Kidney (tissue), 14 donors: ENCODE measurements around the gene MRPL49. TPM values are rescaled to one million over a fixed set of nuclear protein-coding genes. Genes with fewer than 3 reads are reported as not detected.

Experiments used
- DNase-seq, 5 donors: peaks; one replicate each; pipeline ENCODE4 v3.0.0-alpha.2; 2013 to 2020
- FAIRE-seq: peaks from 2 replicates; lab custom pipeline; 2012; peaks lifted over from hg19 to GRCh38; lab: Jason Lieb, UNC
- H3K27ac ChIP-seq, 2 donors: one replicate each; pipeline ENCODE4 v1.7.0; 2013; ENCODE audit warnings: low read depth in 2 of 2, low read length in 2 of 2, inconsistent platforms in 1 of 2
- H3K27me3 ChIP-seq: one replicate; pipeline ENCODE4 v1.7.1; 2013; ENCODE audit warnings: low read length, inconsistent platforms; ENCODE audit not compliant: control insufficient read depth, insufficient read depth
- H3K36me3 ChIP-seq, 3 donors: one replicate each; pipeline versions ENCODE4 v1.7.0 to v1.7.1; 2013; ENCODE audit warnings: low read length in 3 of 3, control low read depth in 1 of 3, inconsistent platforms in 1 of 3; ENCODE audit not compliant: insufficient read depth in 3 of 3, control insufficient read depth in 2 of 3
- H3K4me1 ChIP-seq, 3 donors: one replicate each; pipeline versions ENCODE4 v1.7.0 to v1.7.1; 2013; ENCODE audit warnings: low read length in 3 of 3, inconsistent platforms in 1 of 3, low read depth in 1 of 3; ENCODE audit not compliant: control insufficient read depth in 2 of 3, insufficient read depth in 2 of 3
- H3K4me3 ChIP-seq, 3 donors: one replicate each; pipeline versions ENCODE4 v1.7.0 to v1.8.1; 2013; ENCODE audit warnings: low read length in 3 of 3, control low read depth in 1 of 3, inconsistent platforms in 1 of 3
- H3K9ac ChIP-seq, 3 donors: one replicate each; pipeline versions ENCODE4 v1.7.0 to v1.7.1; 2013; ENCODE audit warnings: low read length in 3 of 3, control low read depth in 1 of 3, inconsistent platforms in 1 of 3
- H3K9me3 ChIP-seq, 3 donors: one replicate each; pipeline versions ENCODE4 v1.7.0 to v1.7.1; 2013; ENCODE audit warnings: low read length in 3 of 3, control low read depth in 1 of 3, inconsistent platforms in 1 of 3; ENCODE audit not compliant: control insufficient read depth in 2 of 3, insufficient read depth in 1 of 3
- CTCF ChIP-seq: IDR thresholded peaks from 3 replicates; pipeline ENCODE4 v1.5.1; 2012; ENCODE audit warnings: mild to moderate bottlenecking, moderate library complexity, borderline replicate concordance; ENCODE audit not compliant: insufficient read depth; ENCODE audit errors: extremely low read depth
- intact Hi-C: fragments of 100-400 bp; cut with DNase I; formaldehyde crosslinking; loops from one replicate; pipeline ENCODE4 v1.11.1; 2022
- polyA plus RNA-seq: library from polyadenylated mRNA; stranded (reverse); fragments of 350-450 nt; fragmentation: Illumina TruSeq; extraction: RNeasy Lipid Tissue Mini Kit (QIAGEN cat#74804); gene quantifications from one replicate; pipeline ENCODE4 v1.2.3, GENCODE V29; 2014; ENCODE audit warnings: low read depth, low replicate concordance; ENCODE audit not compliant: insufficient read depth
- total RNA-seq: library from RNA; stranded (reverse); fragmentation: NEBNext Ultra II Directional; extraction: Animal tissue kit (Norgen Biotek cat#: 25700); gene quantifications from one replicate; pipeline ENCODE4 v1.2.1, GENCODE V29; 2021
- donor health status: control.
- donor health status: control.
- donor health status: control.
- donor health status: control.
- donor health status: control.
- donor health status: DM: yes; HTN: yes; CAD: no.
- donor health status: Normal renal cell carcinoma (clear cell type).

The MRPL49 gene
- total and polyA plus RNA-seq, 2 donors from 2014 or later: 53.3 to 76.7 TPM

- Histone ChIP-seq H3K4me3 (no peak overlapping the region), H3K4me1 (peaks cover 0 to 15% (median 4%) of the 10 kb centered on the region in 3 donors), H3K36me3 (peaks cover 0 to 4% (median 0%) of the 10 kb centered on the region in 3 donors), H3K9me3 (no peaks in the 10 kb centered on the region), H3K9ac (no peak overlapping the region), H3K27me3 (no peaks in the 10 kb centered on the region), H3K27ac (no peak overlapping the region)
- no peak for TF ChIP-seq CTCF
- DNase-seq: peak in 1 of 5 donors; percentile 76
- intact Hi-C loops: no loop called here
- no peak for FAIRE-seq
Measured at GRCh38 chr11:65107751-65108468, 14.2 kb upstream of the MRPL49 start.

- peaks cover 0 to 4% (median 0%) of the 10 kb centered on the region in 3 donors for H3K36me3 ChIP-seq
- H3K9ac ChIP-seq: no peak overlapping the region
- no peak for FAIRE-seq
- DNase-seq: peak in 1 of 5 donors; percentile 53
- no peaks in the 10 kb centered on the region for H3K27me3 ChIP-seq
- H3K4me1 ChIP-seq: peaks cover 0 to 20% (median 4%) of the 10 kb centered on the region in 3 donors
- no peak for TF ChIP-seq CTCF
- no peak overlapping the region for H3K27ac ChIP-seq
- no peak overlapping the region for H3K4me3 ChIP-seq
- intact Hi-C loops: no loop called here
- no peaks in the 10 kb centered on the region for H3K9me3 ChIP-seq
Measured at GRCh38 chr11:65108469-65109123, 13.5 kb upstream of the MRPL49 start.

DNA sequence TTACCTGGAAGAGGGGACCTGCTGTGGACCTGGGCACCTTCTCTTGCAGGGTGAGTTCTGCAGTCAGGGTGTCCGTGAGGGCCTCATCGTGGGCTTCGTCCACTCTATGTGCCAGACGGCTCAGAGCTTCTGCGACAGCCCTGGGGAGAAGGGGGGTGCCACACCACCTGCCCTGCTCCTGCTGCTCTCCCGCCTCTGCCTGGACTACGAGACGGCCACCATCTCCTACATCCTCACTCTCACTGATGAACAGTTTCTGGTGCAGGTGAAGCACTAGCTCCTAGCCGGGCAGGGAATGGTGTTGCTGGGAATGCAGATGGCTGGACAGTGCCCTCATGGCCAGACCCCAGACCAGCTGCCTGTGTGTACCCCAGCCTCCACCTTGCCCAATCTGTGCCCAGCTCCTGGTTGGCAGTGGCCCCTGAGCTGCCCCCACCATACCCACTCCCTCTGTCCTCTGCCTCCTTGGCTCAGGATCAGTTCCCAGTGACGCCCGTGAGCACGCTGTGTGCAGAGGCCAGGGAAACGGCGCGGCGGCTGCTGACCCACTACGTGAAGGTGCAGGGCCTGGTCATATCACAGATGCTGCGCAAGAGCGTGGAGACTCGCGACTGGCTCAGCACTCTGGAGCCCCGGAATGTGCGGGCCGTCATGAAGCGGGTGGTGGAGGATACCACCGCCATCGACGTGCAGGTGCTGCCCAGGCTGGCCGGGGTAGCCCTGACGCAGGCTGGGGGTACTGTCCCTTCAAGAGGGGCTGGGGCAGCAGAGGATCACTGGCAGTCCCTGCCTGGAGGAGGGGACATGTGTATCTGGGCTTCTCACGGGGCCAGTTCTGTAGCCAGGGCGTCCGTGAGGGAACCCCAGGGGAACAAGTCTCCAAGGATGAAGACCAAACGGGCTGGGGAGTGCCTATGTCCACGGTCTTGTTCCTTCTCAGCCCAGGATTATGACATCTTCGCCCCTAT lies 12.6 kb upstream of the MRPL49 start:
- TF ChIP-seq CTCF: no peak
- peak in 1 of 5 donors; percentile 72 for DNase-seq

More for the DNA sequence above, 12.6 kb upstream of the MRPL49 start:
- Histone ChIP-seq H3K9ac (no peak overlapping the region), H3K4me3 (no peak overlapping the region), H3K36me3 (peaks cover 0 to 4% (median 0%) of the 10 kb centered on the region in 3 donors), H3K9me3 (no peaks in the 10 kb centered on the region), H3K4me1 (peaks cover 0 to 28% (median 4%) of the 10 kb centered on the region in 3 donors), H3K27me3 (no peaks in the 10 kb centered on the region), H3K27ac (no peak overlapping the region)
- intact Hi-C loops: no loop called here
- no peak for FAIRE-seq
